ENCODE data around the gene TVP23A.

The TVP23A gene

GRCh38 chr16:10817963-10818941 is at the start of gene TVP23A:
TVP23A (minus strand) TSS chr16:10818794; CDS start chr16:10818493, 301 bp downstream.
- no peak for DNase-seq

DNA sequence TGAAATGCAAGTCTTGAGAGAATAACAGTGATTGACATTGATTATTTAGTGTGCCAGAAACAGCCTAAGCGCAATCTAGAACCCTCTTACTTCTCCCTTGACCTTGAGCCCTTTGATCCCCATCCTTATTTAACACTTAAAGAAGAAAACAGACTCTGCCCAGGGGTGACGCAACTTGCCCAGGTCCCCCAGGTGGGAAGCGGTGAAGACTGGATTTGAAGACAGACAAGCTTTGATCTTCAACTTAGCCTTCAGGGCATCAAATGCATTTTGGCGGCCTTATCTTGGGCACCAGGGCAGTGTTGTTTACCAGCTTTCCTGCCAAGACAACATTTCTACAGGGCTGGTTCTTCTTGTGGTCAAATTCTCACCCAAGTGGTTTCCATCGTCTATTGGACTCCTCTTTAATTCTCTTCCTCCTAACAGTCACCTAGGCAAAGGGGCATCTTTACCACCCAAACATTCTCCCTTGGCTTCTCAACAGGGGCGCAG is 49.6 kb upstream of the TVP23A start:
- no peak for DNase-seq

- no peak for DNase-seq
Observed at GRCh38 chr16:10867199-10867598, 48.6 kb upstream of the TVP23A start.

- no peak for DNase-seq
Observed at GRCh38 chr16:10865991-10866966, 47.7 kb upstream of the TVP23A start.

DNA sequence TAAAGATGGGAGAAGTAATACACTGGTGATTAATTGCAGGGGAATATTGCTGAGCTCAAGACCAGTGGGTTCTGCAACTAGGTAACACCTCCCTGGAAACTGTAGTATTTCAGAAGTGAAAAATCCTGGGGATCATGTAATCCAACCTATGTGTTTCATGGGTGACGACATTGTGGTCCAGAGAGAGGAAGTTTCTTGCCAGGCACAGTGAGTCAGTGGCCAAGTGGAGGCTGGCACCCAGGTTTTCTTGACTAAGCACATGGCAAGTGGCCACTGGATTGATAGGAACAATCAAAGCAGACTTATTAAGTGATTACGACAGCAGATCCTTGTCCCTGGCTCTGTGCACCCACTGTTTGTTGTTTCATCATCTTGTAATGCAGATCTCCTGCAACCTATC is 43.8 kb upstream of the TVP23A start:
- DNase-seq, result no peak

DNA sequence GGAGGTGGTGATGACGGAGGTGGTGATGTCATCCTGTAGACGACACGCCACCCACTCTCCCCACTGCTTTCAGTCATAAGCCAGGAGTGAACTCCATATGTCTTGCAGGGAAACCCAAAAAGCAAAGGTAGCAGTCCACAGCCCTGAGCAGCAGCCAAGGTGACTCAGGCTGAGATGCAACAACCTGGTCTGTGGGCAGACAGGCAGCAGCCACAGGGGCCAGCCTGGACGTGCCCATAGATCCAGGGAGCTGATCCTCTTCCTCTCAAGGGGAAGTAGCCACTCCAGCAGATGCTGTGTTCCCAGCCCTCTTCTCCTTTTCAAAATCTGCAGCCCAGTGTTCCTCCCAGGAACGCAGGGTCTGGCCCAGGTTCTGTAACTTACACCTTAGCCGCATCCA is 41.1 kb upstream of the TVP23A start:
- no peak for DNase-seq

DNA sequence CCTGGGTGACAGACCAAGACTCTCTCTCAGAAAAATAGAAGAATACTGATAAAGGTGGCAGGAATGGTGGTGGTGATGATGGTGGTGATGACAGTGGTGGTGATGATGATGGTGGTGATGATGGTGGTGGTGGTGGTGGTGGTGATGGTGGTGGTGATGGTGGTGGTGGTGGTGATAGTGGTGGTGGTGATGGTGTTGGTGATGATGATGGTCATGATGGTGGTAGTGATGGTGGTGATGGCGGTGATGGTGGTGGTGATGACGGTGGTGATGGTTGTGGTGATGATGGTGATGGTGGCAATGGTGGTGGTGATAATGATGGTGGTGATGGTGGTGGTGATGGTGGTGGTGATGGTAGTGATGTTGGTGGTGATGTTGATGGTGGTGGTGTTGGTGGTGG is 40.4 kb upstream of the TVP23A start:
- no peak for DNase-seq

DNA sequence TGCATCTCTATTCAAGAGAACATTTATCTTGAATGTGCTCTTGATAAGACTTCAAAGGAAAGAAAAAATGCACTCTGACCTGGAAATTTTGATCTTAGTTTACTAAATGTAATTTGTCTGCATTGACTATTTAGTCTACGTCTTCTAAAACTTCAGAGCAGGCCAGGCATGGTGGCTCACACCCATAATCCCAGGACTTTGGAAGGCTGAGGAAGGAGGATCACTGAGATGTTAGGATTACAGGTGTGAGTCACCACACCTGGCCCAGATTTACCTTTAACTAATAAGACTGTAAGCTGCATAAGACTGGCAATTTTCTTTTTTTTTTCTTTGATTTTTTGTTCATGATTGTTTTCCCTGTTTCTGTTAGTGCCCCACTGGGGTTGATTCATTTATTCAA is 39.6 kb upstream of the TVP23A start:
- DNase-seq, result no peak

DNA sequence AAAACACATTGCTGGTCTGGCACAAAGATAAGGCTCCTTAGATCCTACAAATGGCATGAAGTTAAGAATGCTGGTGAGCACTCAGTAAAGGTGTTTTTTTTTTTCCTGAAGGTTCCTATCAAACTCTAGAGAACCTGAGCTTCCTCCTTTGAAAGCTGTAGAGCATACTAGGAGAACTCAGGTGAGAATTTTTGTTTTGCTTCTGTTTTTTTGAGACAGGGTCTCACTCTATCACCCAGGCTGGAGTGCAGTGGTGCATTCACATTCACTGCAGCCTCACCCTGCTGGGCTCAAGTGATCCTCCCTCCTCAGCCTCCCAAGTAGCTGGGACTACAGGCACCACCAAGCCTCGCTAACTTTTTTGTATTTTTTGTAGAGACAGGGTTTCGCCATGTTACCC is 37.4 kb upstream of the TVP23A start:
- no peak for DNase-seq

- no peak for DNase-seq
Observed at GRCh38 chr16:10852948-10853347, 34.4 kb upstream of the TVP23A start.

DNA sequence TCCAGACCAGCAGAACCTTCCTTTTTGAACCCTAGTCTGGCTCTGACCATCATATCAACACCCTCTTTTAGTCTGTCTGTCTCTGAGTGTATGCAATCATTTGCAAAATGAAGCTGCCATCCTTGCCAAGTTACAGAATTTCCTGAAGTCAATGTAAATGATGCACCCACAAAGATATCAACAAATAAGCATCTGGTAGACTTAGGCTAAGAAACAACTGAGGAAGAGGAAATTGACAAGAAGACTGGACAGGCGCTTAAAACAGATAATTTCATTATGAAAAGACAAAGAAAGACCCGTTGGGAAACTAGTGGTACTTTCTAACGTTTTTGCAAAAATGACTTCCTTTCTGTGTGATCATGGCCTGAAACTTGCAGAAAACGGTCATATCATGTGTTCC is 33.7 kb upstream of the TVP23A start:
- DNase-seq, result no peak

DNA sequence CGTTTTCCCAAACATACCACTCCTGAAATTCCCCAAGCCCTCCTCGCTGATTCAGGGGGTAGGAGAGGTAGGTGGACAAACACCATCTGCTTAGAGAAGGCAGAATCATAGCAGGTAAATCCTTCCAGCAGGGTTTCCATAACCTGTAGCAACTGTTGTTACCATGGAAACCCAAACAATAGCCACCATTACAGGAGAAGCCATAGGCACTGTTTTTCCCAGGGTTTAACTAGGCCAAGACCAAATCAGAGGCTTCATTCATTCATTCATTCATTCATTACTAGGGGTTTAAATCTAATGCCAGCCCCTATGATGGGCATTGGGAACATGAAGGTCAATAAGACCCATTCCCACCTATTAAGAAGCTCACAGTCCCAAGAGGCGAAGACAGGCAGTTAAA is 32.9 kb upstream of the TVP23A start:
- no peak for DNase-seq

DNA sequence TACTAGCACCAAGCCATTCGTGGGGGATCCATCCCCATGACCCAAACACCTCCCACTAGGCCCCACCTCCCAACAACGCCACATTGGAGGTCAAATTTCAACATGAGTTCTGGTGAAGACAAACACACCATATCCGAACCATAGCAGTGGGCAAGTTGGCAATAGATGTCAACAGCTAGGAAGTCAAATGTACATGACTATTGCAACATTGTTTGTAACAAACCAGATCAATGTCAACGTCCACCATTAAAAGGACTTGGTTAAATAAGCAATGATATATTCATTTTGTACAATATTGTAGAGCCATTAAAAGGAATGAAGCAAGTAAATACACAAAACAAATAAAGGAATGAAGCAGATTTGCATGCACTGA is 31.9 kb upstream of the TVP23A start:
- DNase-seq, result no peak

DNA sequence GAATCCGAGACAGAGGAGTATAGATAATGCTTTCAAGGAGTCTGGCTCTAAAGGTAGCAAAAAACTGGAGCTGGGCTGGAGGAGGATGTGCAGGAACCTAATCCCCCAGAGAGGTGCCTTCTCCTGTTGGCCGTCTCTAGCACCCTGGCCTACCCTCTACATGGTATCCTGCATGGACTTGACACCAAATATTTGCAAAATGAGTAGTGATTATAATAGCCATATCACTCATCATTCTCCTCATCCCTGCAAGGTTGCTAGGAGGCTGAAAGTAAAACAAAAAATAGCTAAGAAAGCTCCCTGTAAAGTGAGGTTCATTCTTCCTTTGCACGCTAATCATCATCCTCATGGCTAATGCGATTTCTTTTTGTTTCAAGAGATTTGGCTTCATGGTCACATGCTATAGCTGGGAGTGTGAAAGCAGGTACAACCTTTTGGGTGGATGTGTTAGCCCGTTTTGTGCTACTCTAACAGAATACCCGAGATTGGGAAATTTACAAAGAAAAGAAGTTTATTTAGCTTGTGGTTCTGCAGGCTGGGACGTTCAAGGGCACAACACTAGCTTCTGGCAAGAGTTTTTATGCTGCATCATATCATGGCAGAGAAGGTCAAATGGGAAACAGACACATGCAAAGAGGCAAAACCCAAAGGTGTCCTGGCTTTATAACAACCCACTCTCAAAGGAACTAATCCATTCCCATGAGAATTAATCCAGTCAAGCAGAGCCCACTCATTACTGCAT is 31.3 kb upstream of the TVP23A start:
- no peak for DNase-seq

GRCh38 chr16:10847176-10847575 is 28.6 kb upstream of the TVP23A start:
- DNase-seq, result no peak

DNA sequence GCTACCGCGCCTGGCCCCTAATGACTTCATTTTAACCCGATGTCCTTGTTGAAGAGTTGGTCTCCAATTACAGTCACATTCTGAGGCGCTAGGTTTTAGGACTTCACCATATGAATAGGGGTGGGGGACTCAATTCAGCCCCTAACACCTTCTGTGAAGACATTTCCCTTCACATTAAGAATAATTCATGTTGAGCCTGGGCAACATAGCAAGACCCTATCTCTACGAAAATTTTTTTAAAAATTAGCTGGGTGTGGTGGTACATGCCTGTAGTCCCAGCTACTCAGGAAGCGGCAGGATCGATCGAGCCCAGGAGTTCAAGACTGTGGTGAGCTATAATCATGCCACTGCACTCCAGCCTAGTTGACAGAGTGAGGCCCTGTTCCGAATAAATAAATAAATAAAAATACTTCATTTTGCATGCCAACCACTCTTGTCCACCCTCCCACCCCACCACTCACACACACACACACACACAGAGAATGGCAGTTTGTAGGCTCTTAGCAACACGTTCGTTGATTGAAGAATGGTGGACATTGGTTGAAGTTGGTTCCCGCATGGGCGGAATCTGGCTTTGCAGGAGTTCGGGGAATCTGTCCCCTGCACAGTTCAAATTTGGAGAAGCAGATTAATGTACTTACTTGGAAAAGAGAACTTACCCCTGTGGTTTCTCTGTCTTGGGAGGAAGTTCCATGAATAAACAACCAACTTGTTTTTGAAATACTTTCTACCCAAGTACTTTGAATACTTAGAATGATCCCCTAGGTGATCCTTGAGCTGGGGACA is 27.8 kb upstream of the TVP23A start:
- no peak for DNase-seq

GRCh38 chr16:10840703-10841102 is 22.1 kb upstream of the TVP23A start:
- no peak for DNase-seq

GRCh38 chr16:10839279-10839666 is 20.7 kb upstream of the TVP23A start:
- no peak for DNase-seq

GRCh38 chr16:10838621-10839278 is 20.2 kb upstream of the TVP23A start:
- DNase-seq, result no peak

GRCh38 chr16:10836174-10836853 is 17.7 kb upstream of the TVP23A start:
- DNase-seq, result no peak
